Dedifferentiated amniotic fluid mesenchymal stem cell (primary cell): Measurements from ENCODE around the gene CD79B.
"Not testable (repeated sequence)": the region's sequence is repeated elsewhere in the genome, so short reads cannot be mapped to it uniquely, and the experiment has no call there.

Experiments used
- DNase-seq: peaks from one replicate; pipeline ENCODE4 v3.0.0-alpha.2; 2016; ENCODE audit errors: extremely low spot score

CD79B gene

GRCh38 chr17:63933598-63933997 lies 1.5 kb upstream of the CD79B start:
- no peak for DNase-seq

- no peak for DNase-seq
These were observed 590 bp upstream of the CD79B start for GRCh38 chr17:63932721-63933120.

GRCh38 chr17:63930951-63931575 lies 1.1 kb downstream of the CD79B start:
- DNase-seq = no peak

DNA sequence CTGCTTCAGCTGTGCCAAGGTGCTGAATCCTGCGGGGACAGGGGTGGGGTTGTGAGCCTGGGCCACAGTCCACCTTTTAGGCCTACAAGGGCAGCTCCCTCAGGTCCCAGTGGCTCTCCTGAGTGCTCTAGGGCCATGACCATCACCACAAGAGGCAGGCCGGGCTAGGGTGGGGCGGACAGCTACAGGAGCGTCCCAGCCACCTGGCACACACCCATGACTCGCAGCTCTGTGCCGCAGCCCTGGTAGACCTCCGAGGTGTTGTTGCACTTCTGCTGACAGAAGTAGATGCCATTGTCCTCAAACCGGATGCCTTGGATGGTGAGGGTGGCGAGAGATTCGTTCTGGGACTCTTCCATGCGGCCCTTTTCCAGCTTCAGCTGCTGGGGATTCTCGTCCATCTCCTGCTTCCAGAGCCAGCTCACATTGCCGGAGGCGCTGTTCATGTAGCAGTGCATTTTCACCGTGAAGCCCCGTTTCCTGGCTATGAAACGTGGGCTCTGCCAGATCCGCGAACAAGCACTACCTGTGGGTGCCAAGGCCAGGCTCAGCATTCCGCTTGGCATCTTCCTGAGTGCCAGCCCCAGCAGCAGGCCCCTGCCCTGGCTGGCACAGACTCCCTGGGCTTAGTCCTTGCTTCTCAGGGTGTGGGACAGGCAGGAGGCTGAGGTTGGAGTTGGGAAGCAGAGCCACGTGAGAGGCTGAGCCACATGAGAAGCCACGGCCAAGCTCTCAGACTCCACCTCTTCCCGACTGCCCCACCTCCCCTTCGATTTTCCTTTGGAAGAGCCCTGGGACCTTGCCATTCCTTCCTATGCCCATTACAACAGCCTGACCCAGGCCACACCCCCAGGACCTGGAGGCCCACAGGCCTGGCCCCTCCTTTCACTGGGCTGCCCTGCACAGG lies 2.0 kb downstream of the CD79B start:
- DNase-seq = no peak

GRCh38 chr17:63928966-63929695 lies 3.0 kb downstream of the CD79B start:
- DNase-seq = no peak

DNA sequence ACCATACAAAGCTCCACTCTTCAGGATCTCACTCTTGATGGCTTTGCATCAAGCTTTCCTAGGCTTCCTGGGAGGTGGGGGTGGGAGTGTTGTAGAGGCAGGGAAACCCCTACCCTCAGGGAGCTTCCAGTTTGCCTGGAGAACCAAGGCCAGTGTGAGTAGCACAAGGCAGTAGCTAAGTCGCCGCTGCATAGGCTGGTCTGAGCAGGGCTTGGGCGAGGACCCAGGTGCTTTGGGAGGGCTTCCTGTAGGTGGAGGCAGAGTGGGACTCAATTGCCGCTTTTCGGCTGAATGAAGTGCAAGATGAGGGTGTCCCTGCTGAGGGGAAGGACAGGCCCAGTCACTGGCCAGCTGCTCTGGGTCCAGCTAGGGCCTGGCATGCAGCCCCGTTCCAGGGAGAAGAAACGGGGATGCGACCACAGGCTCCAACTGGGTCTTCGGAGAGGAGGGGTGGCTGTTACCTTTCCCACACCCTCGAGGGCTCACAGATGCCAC lies 3.9 kb downstream of the CD79B start:
- DNase-seq = no peak

DNA sequence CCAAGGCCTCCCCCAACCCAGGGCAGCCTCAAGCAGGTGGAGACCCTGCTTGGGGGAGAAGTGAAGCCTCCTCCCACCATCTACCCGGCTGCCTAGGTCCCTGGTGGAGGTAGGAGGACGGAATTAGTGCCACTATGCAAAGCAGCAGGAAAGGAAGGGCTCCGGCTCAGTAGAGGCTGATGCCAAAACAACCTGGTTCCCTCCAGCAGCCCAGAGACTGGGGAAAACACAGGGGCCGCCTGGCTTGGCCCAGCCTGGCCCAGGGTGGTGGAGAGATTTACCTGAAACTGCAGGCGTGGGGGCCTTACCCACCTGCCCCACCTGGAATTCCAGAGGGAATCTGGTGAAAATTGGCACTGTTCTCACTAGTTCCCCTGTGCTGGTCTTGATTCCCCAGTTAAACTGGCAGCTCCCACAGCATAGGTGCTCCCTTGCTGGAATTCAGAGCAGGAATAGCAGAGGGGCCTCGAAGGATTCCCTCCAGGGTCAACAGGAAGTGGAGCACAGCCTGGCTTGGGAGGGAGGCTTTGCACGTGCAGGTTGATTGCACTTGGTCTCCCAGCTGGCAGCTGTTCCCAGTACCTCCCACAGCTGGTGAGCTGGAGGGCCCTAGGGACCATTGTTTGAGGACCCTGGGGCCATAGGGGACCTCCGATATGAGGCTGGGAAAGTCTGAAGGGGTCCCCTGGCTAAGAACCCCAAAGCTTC lies 4.5 kb downstream of the CD79B start:
- DNase-seq = no peak

DNA sequence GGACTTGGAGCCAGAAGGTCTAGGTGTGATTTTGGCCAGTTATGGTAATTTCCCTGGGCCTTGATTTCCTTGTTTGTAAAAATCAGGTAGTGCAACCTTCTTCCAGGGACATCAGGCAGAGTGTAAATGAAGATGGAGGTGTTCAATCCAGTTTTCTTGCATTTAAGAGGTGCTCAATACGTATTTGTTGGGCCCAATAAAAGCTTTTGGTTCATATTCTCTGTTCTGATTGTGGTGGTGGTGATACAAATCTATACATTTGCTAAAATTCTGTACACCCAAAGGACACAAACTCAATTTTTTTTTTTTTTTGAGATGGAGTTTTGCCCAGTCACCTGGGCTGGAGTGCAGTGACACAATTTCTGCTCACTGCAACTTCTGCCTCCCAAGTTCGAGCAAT lies 6.0 kb downstream of the CD79B start:
- no peak for DNase-seq

GRCh38 chr17:63925615-63926014 lies 6.5 kb downstream of the CD79B start:
- DNase-seq = no peak

GRCh38 chr17:63922402-63922801 lies 9.7 kb downstream of the CD79B start:
- not testable (repeated sequence) for DNase-seq

GRCh38 chr17:63920779-63921178 lies 11.4 kb downstream of the CD79B start:
- DNase-seq = not testable (repeated sequence)

DNA sequence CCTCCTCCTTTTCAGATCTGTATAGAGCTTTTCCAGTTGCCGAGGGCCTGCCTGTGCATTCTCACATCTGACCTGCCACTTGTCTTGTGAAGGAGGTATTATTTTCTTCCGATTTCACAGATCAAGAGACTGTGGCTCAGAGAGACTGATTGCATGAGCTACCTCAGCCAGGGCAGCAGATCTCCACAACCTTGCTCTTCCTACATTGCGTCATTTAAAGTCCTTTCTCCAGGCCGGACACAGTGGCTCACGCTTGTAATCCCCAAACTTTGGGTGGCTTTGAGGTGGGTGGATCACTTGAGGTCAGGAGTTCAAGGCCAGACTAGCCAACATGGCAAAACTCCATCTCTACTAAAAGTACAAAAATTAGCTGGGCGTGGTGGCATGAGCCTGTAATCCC lies 12.1 kb downstream of the CD79B start:
- not testable (repeated sequence) for DNase-seq

GRCh38 chr17:63919311-63919723 lies 12.8 kb downstream of the CD79B start:
- peak; percentile 50 for DNase-seq

- not testable (repeated sequence) for DNase-seq
These were observed 13.3 kb downstream of the CD79B start, which contains the start of gene GH1 for GRCh38 chr17:63918789-63919305. Gene GH1, minus strand, starts transcription at chr17:63918839. Its CDS starts 63 bp downstream, at chr17:63918776.

DNA sequence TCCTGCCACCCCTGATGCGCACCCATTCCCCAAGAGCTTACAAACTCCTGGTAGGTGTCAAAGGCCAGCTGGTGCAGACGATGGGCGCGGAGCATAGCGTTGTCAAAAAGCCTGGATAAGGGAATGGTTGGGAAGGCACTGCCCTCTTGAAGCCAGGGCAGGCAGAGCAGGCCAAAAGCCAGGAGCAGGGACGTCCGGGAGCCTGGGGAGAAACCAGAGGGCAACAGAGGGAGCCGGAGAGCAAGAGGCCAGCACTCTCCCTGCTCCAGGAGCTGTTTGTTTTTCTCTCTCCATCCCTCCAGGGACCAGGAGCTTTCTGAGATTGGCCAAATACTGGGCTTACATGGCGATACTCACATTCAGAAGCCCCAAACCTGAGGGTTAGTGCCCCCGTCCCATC lies 13.8 kb downstream of the CD79B start:
- no peak for DNase-seq

DNA sequence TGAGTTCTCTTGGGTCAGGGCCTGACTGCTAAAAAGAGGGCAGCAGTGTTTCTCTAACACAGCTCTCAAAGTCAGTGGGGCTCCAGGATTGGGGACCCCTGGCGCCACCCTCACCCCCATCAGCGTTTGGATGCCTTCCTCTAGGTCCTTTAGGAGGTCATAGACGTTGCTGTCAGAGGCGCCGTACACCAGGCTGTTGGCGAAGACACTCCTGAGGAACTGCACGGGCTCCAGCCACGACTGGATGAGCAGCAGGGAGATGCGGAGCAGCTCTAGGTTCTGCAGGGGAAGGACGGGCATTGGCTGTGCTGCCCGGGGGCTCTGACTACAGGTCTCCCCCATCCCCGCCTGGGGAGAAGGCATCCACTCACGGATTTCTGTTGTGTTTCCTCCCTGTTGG lies 14.5 kb downstream of the CD79B start:
- DNase-seq = no peak

DNA sequence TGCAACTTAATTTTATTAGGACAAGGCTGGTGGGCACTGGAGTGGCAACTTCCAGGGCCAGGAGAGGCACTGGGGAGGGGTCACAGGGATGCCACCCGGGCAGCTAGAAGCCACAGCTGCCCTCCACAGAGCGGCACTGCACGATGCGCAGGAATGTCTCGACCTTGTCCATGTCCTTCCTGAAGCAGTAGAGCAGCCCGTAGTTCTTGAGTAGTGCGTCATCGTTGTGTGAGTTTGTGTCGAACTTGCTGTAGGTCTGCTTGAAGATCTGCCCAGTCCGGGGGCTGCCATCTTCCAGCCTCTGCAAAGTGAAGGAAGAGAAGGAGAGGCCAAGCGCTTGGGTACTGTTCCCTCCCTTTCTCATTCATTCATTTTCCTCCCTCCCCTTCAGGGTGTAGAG lies 14.9 kb downstream of the CD79B start:
- DNase-seq = not testable (repeated sequence)

DNA sequence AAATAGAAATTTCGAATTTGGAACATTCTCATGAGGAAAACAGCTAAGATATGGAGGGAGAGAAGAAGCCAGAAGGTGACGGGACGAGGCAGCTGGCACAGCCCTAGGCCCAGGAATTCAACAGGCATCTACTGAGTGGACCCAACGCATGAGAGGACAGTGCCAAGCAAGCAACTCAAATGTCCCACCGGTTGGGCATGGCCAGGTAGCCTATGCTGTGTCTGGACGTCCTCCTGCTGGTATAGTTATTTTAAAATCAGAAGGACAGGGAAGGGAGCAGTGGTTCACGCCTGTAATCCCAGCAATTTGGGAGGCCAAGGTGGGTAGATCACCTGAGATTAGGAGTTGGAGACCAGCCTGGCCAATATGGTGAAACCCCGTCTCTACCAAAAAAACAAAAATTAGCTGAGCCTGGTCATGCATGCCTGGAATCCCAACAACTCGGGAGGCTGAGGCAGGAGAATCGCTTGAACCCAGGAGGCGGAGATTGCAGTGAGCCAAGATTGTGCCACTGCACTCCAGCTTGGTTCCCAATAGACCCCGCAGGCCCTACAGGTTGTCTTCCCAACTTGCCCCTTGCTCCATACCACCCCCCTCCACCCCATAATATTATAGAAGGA lies 15.5 kb downstream of the CD79B start:
- DNase-seq = no peak

DNA sequence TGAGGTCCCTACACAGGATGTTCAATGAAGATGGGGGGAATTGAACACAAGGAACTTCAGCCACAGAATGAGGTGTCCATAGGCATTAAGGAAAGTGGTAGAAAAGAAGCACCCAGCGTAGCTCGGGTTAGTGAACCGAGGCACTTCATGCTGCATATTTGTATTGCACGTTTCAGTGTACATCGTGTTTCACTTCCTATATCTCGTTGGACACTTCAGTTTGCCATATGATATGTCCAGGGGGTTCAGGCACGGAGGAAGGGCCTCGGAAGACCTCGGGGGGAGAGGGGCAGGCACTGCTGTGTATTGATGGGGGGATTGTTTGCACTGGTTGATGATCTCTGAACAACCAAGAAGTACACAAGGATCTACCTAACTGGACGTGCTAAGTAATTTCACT lies 16.4 kb downstream of the CD79B start:
- DNase-seq = not testable (repeated sequence)

GRCh38 chr17:63914471-63914870 lies 17.7 kb downstream of the CD79B start:
- no peak for DNase-seq

DNA sequence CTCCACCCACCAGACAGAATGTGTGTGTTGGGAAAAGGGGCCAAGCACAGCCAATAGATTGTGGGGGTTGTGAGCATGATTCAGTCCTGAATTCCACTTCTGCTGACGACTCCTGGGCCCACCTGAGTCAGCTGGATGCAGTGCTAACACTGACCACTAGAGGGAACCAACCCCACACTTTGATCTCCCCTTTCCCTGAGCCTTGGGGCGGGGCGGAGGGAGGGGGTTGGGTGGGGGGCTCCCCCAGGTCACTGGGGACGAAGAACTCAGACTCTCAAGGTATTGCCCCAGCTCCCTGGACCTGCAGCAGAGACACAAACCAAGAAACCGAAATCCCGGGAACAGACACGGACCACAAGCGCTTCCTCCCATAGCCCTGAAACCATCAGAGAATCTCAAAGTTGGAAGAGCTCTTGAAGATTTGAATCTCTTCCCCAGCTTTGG lies 20.5 kb downstream of the CD79B start:
- no peak for DNase-seq
